HepG2 (cell line): Measurements from ENCODE around the gene CMTM4. TPM values are rescaled to one million over a fixed set of nuclear protein-coding genes. Genes with fewer than 3 reads are reported as not detected.

ENCODE experiments used
- CEBPB ChIP-seq: IDR thresholded peaks from 2 replicates; pipeline ENCODE4 v1.6.1; 2011; ENCODE audit warnings: low read depth, low read length, improper control_type of control experiment, borderline replicate concordance
- EP300 ChIP-seq, 3 experiments: sonication (generic) in 1 of 3; formaldehyde crosslinking in 1 of 3; IDR thresholded peaks; 2 replicates each; pipeline versions ENCODE4 v1.5.1 to v1.6.1; 2011 to 2020; ENCODE audit warnings: low read depth in 2 of 3, low read length in 2 of 3, borderline replicate concordance in 1 of 3, improper control_type of control experiment in 1 of 3, mild to moderate bottlenecking in 1 of 3, missing genetic modification reagents in 1 of 3, moderate library complexity in 1 of 3
- ETV5 ChIP-seq: IDR thresholded peaks from 2 replicates; pipeline ENCODE4 v1.6.1; 2018; ENCODE audit warnings: missing biosample characterization, missing genetic modification reagents, inconsistent platforms, borderline replicate concordance
- FOXA1 ChIP-seq, 2 experiments: fragments of 450-650 bp in 1 of 2; sonication (generic) in 1 of 2; formaldehyde crosslinking in 1 of 2; IDR thresholded peaks; 2 replicates each; pipeline versions ENCODE4 v1.4.0 to v1.6.1; 2016 to 2020; ENCODE audit warnings: missing genetic modification reagents in 1 of 2
- GATAD2A ChIP-seq: IDR thresholded peaks from 2 replicates; pipeline ENCODE4 v1.6.1; 2016
- HMG20A ChIP-seq: IDR thresholded peaks from 2 replicates; pipeline ENCODE4 v1.6.1; 2016; ENCODE audit warnings: borderline replicate concordance
- IRF2 ChIP-seq: IDR thresholded peaks from 2 replicates; pipeline ENCODE4 v1.6.1; 2018; ENCODE audit warnings: missing genetic modification reagents, missing compliant biosample characterization
- KAT8 ChIP-seq: IDR thresholded peaks from 2 replicates; pipeline ENCODE4 v1.6.1; 2016; ENCODE audit warnings: missing genetic modification reagents, missing compliant biosample characterization
- NFYC ChIP-seq: IDR thresholded peaks from 2 replicates; pipeline ENCODE4 v1.6.1; 2016; ENCODE audit warnings: missing genetic modification reagents, missing compliant biosample characterization
- NR2F2 ChIP-seq: IDR thresholded peaks from 2 replicates; pipeline ENCODE4 v1.6.1; 2012; ENCODE audit warnings: low read depth, inconsistent platforms, borderline replicate concordance
- RARA ChIP-seq: IDR thresholded peaks from 2 replicates; pipeline ENCODE4 v1.6.1; 2016; ENCODE audit warnings: missing genetic modification reagents, missing compliant biosample characterization
- RARG ChIP-seq: sonication (generic); formaldehyde crosslinking; IDR thresholded peaks from 2 replicates; pipeline ENCODE4 v1.4.0; 2020; ENCODE audit warnings: low read depth, mild to moderate bottlenecking, missing genetic modification reagents
- RXRB ChIP-seq: IDR thresholded peaks from 2 replicates; pipeline ENCODE4 v1.6.1; 2016; ENCODE audit warnings: borderline replicate concordance, missing genetic modification reagents, missing compliant biosample characterization
- SOX6 ChIP-seq, 2 experiments: fragments of 450-650 bp in 1 of 2; sonication (generic) in 1 of 2; formaldehyde crosslinking in 1 of 2; IDR thresholded peaks; 2 replicates each; pipeline versions ENCODE4 v1.4.0 to v1.6.1; 2017 to 2020; ENCODE audit warnings: antibody characterized with exemption in 1 of 2, mild to moderate bottlenecking in 1 of 2, missing genetic modification reagents in 1 of 2
- ZFP1 ChIP-seq: IDR thresholded peaks from 2 replicates; pipeline ENCODE4 v1.6.1; 2016
- ZFP36 ChIP-seq: fragments of 150-350 bp; IDR thresholded peaks from 2 replicates; pipeline ENCODE4 v1.6.1; 2018; ENCODE audit warnings: borderline replicate concordance, low read length, low read depth; ENCODE audit not compliant: partially characterized antibody
- ZMYM3 ChIP-seq: sonication (generic); formaldehyde crosslinking; IDR thresholded peaks from 2 replicates; pipeline ENCODE4 v1.5.1; 2020; ENCODE audit warnings: mild to moderate bottlenecking, missing genetic modification reagents
- ZNF292 ChIP-seq: sonication (generic); formaldehyde crosslinking; IDR thresholded peaks from 2 replicates; pipeline ENCODE4 v1.8.1; 2022; ENCODE audit warnings: mild to moderate bottlenecking, low read depth, missing genetic modification reagents, borderline replicate concordance
- ZNF737 ChIP-seq: sonication (generic); formaldehyde crosslinking; IDR thresholded peaks from 2 replicates; pipeline ENCODE4 v1.5.0; 2020; ENCODE audit warnings: missing genetic modification reagents, mild to moderate bottlenecking, borderline replicate concordance
- ZNF768 ChIP-seq: sonication (generic); formaldehyde crosslinking; IDR thresholded peaks from 2 replicates; pipeline ENCODE4 v1.4.0; 2020; ENCODE audit warnings: missing genetic modification reagents
- polyA plus RNA-seq, 8 experiments: library from polyadenylated mRNA; depleted of rRNA in 3 of 8; stranded (reverse) in 7 of 8; unstranded in 1 of 8; fragments of >200 nt; fragmentation: Illumina TruSeq in 4 of 8; extraction: Trizol in 4 of 8; gene quantifications; 2 replicates each; pipeline versions ENCODE4 v1.2.1 to v1.2.3, GENCODE V29; 2011 to 2016; ENCODE audit warnings: low read depth in 4 of 8, missing spikeins in 1 of 8, mixed read lengths in 1 of 8; ENCODE audit not compliant: insufficient read depth in 1 of 8
- total RNA-seq, 5 experiments: library from RNA; depleted of rRNA; stranded (reverse); fragments of >200 nt; fragmentation: Illumina TruSeq; extraction: Trizol; gene quantifications; 2 replicates each; pipeline ENCODE4 v1.2.3, GENCODE V29; 2016; ENCODE audit warnings: low read depth in 1 of 5
- TF ChIP-seq, protein P1 (sequence below): sonication (generic); formaldehyde crosslinking; IDR thresholded peaks from 2 replicates; pipeline ENCODE4 v1.5.0; 2020; ENCODE audit warnings: mild to moderate bottlenecking, missing genetic modification reagents
- TF ChIP-seq, protein P2 (sequence below): sonication (generic); formaldehyde crosslinking; IDR thresholded peaks from 2 replicates; pipeline ENCODE4 v1.4.0; 2020; ENCODE audit warnings: missing genetic modification reagents
- TF ChIP-seq, protein P3 (sequence below), 2 experiments: fragments of 450-650 bp in 1 of 2; sonication (generic) in 1 of 2; formaldehyde crosslinking; IDR thresholded peaks; 2 replicates each; pipeline versions ENCODE4 v1.5.0 to v1.8.0; 2020 to 2022; ENCODE audit warnings: mild to moderate bottlenecking in 1 of 2, missing genetic modification reagents in 1 of 2
- TF ChIP-seq, protein P4 (sequence below): sonication (generic); formaldehyde crosslinking; IDR thresholded peaks from 2 replicates; pipeline ENCODE4 v1.8.0; 2022; ENCODE audit warnings: missing genetic modification reagents, mild to moderate bottlenecking, inconsistent platforms, borderline replicate concordance
- TF ChIP-seq, protein P5 (sequence below): sonication (generic); formaldehyde crosslinking; IDR thresholded peaks from 2 replicates; pipeline ENCODE4 v1.4.0; 2020; ENCODE audit warnings: missing genetic modification reagents

CMTM4 gene
- total and polyA plus RNA-seq, 2 of the 13 experiments (the other 11 are each of a cell fraction or from before 2014, with no cell fraction given): 32.0 to 36.3 TPM

DNA sequence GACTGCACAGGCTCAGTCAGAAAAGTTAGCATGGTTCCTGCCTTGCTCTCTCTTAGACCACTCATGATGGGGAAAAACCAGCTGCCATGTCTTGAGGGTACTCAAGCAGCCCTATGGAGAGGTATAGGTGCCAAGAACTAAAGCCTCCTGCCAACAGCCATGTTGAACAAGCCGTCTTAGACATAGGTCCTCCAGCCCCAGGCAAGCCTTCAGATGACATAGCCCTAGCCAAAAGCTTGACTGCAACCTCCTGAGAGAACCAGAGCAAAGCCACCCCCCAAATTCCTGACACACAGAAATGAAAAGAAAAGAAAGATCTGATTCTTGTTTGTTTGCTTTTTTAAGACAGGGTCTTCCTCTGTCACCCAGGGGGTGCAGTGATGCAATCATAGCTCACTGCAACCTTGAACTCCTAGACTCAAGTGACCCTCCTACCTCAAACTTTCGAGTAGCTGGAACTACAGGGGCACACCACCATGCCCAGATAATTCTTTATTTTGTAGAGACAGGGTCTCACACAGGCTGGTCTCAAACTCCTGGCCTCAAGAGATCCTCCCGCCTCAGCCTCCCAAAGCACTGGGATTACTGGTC lies 55.7 kb downstream of the CMTM4 start (continued):
- TF ChIP-seq, protein P1, sequence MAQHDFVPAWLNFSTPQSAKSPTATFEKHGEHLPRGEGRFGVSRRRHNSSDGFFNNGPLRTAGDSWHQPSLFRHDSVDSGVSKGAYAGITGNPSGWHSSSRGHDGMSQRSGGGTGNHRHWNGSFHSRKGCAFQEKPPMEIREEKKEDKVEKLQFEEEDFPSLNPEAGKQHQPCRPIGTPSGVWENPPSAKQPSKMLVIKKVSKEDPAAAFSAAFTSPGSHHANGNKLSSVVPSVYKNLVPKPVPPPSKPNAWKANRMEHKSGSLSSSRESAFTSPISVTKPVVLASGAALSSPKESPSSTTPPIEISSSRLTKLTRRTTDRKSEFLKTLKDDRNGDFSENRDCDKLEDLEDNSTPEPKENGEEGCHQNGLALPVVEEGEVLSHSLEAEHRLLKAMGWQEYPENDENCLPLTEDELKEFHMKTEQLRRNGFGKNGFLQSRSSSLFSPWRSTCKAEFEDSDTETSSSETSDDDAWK (CRISPR knock-in tag): no peak
- TF ChIP-seq ZNF292 (CRISPR knock-in tag): no peak
- peak; percentile 25; the same call in 1 of the 2 replicates for TF ChIP-seq NR2F2
- peak; percentile 78 for TF ChIP-seq RARA (CRISPR knock-in tag)
- TF ChIP-seq CEBPB: peak; percentile 84
- TF ChIP-seq, protein P2, sequence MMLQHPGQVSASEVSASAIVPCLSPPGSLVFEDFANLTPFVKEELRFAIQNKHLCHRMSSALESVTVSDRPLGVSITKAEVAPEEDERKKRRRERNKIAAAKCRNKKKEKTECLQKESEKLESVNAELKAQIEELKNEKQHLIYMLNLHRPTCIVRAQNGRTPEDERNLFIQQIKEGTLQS: peak; percentile 84
- TF ChIP-seq ZMYM3: peak; percentile 42; the same call in 1 of the 2 replicates
- TF ChIP-seq, protein P3, sequence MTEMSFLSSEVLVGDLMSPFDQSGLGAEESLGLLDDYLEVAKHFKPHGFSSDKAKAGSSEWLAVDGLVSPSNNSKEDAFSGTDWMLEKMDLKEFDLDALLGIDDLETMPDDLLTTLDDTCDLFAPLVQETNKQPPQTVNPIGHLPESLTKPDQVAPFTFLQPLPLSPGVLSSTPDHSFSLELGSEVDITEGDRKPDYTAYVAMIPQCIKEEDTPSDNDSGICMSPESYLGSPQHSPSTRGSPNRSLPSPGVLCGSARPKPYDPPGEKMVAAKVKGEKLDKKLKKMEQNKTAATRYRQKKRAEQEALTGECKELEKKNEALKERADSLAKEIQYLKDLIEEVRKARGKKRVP (CRISPR knock-in tag; IDR thresholded peaks at IDR 0.05): peak in 1 of 2 experiments; percentile 47; a peak in 1 of 4 replicates
- TF ChIP-seq SOX6 (IDR thresholded peaks at IDR 0.05): no peak
- TF ChIP-seq SOX6 (CRISPR knock-in tag; IDR thresholded peaks at IDR 0.05): peak; percentile 71
- 0 out of 2 replicates have a peak, but pooled peaks have one; percentile 26 for TF ChIP-seq KAT8 (CRISPR knock-in tag)
- no peak for TF ChIP-seq ZFP36
- TF ChIP-seq ZFP1: no peak
- no peak for TF ChIP-seq RARG (CRISPR knock-in tag)
- TF ChIP-seq IRF2 (CRISPR knock-in tag): 0 out of 2 replicates have a peak, but pooled peaks have one; percentile 54
- no peak for TF ChIP-seq NFYC (CRISPR knock-in tag)
- peak in 1 of 2 experiments; percentile 57; a peak in 1 of 4 replicates for TF ChIP-seq EP300 (IDR thresholded peaks at IDR 0.05; ENCODE audit: low read depth in 2 of 2, low read length in 2 of 2)
- TF ChIP-seq EP300 (CRISPR knock-in tag; IDR thresholded peaks at IDR 0.05; ENCODE audit: borderline replicate concordance): no peak
- no peak for TF ChIP-seq ZNF737
- no peak for TF ChIP-seq FOXA1 (IDR thresholded peaks at IDR 0.05)
- TF ChIP-seq FOXA1 (CRISPR knock-in tag; IDR thresholded peaks at IDR 0.05): peak; percentile 18; the same call in 1 of the 2 replicates
- TF ChIP-seq, protein P4, sequence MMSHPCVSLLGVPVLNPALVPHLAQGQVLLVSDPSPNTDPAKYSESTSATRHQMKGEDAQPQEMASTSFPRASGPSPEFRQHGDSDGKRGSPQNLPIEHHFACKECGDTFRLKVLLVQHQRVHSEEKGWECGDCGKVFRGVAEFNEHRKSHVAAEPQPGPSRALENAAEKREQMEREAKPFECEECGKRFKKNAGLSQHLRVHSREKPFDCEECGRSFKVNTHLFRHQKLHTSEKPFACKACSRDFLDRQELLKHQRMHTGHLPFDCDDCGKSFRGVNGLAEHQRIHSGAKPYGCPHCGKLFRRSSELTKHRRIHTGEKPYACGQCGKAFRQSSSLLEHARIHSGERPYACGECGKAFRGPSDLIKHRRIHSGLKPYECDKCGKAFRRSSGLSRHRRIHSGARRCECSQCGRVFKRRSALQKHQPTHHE (CRISPR knock-in tag): no peak
- no peak for TF ChIP-seq ETV5 (CRISPR knock-in tag)
- peak; percentile 45; the same call in 1 of the 2 replicates for TF ChIP-seq HMG20A (CRISPR knock-in tag)
- TF ChIP-seq ZNF768: no peak
- TF ChIP-seq, protein P5, sequence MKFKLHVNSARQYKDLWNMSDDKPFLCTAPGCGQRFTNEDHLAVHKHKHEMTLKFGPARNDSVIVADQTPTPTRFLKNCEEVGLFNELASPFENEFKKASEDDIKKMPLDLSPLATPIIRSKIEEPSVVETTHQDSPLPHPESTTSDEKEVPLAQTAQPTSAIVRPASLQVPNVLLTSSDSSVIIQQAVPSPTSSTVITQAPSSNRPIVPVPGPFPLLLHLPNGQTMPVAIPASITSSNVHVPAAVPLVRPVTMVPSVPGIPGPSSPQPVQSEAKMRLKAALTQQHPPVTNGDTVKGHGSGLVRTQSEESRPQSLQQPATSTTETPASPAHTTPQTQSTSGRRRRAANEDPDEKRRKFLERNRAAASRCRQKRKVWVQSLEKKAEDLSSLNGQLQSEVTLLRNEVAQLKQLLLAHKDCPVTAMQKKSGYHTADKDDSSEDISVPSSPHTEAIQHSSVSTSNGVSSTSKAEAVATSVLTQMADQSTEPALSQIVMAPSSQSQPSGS (CRISPR knock-in tag): peak; percentile 57; the same call in 1 of the 2 replicates
- TF ChIP-seq GATAD2A (CRISPR knock-in tag): peak; percentile 82
- peak; percentile 70 for TF ChIP-seq RXRB (CRISPR knock-in tag)
